Vagina (tissue), 2 donors: ENCODE data around the gene NCOA3.

Experiments used
- CTCF ChIP-seq, 3 experiments: fragments of 450-650 bp in 2 of 3; fragments of 200-600 bp in 1 of 3; sonication (generic) in 1 of 3; IDR thresholded peaks; one replicate each; pipeline ENCODE4 v1.5.1; 2017 to 2019; ENCODE audit warnings: antibody characterized with exemption in 3 of 3, mild to moderate bottlenecking in 2 of 3, moderate library complexity in 2 of 3
- POLR2A ChIP-seq, 2 donors: fragments of 450-650 bp; IDR thresholded peaks; one replicate each; pipeline ENCODE4 v1.6.1; 2017; ENCODE audit warnings: antibody characterized with exemption in 2 of 2, mild to moderate bottlenecking in 2 of 2, moderate library complexity in 2 of 2
- POLR2AphosphoS5 ChIP-seq, 2 donors: sonication (generic); formaldehyde crosslinking; IDR thresholded peaks; one replicate each; pipeline ENCODE4 v1.9.0; 2017; ENCODE audit warnings: antibody characterized with exemption in 2 of 2, mild to moderate bottlenecking in 2 of 2, low read depth in 1 of 2; ENCODE audit not compliant: insufficient read depth in 1 of 2

- TF ChIP-seq CTCF (IDR thresholded peaks at IDR 0.05) (no peak), POLR2AphosphoS5 (IDR thresholded peaks at IDR 0.05; ENCODE audit: insufficient read depth in 1 of 2, low read depth in 1 of 2) (no peak), POLR2A (IDR thresholded peaks at IDR 0.05) (no peak)
Observed at GRCh38 chr20:47461120-47461685, 40.5 kb upstream of the NCOA3 start.
